ENCODE data around the gene RUFY4.

RUFY4 gene

DNA sequence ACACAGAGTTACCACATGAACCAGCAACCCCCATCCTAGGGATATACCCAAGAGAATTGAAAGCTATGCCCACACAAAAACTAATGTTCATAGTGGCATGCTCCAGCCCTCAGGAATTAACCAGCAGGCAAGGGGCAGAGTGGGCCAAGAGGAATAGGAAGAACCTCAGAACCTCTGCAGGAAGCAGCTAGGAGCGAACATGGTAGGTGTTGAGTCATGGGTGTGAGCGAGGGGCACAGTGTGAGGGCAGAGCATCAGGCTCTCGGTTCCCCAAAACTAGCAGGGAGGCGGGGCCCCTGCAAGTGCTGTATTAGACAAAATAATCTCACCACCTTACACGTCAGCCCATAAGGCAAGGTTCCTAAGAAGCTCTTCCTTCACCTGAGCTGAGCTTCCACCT, 5.6 kb upstream of the RUFY4 start:
- DNase-seq (ENCODE audit: low read depth in 2 of 2), result no peak

DNA sequence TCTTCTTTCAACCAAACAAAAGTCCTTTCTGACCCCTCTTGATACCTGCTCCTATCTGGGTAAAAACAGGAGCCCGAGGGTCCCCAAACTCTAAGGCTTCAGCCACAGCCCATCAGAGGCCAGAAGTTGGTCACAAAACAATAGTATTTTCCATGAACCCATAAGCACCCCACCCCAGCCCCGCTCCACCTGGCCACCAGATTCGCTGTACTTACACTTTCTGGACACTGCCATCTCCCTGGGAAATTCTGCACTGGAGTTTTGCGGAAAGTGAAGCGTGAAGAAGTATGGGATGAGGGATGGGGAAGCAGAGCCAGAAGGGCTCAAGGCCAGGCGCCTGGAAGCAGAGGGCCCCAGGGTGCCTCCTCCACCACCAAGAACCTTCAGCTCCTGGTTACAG, 5.2 kb upstream of the RUFY4 start:
- no peak for DNase-seq (ENCODE audit: low read depth in 2 of 2)

DNA sequence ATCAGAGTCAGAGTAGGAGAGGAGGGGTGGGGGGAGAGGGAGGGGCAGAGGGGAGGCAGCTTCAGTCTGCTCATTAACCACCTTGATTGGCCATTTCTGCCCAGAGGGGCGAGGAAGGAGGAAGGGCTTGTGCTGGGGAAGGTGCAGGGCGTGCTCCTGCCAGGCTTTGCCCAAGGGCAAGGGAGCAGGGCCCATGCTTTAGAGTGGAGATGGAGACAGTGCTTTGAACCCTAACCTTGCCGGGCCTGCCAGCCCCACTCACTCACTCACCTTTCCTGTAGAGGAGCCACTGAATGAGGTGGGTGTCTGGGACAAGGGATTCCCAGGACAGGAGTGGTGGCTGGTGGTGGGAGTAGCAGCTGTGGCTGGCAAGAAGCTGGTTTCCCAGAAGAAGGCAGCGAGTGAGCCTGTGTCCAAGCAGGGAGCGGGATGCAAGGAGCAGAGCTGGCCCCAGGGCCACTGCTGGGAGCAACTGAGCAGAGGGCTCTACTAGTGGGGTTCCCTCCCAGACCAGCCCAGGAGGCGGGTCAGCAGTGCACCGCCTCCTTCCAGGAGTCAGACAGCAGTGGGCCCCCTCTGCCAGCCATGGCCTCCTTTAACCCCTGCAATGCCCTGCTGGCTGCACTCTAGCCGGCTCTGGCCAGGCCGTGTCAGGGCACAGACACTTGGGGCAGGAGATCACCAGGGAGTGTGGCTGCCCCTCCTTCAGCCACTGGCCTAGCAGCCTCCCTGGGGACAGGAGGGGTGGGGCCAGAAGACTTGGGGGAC, 3.6 kb upstream of the RUFY4 start:
- no peak for DNase-seq (ENCODE audit: low read depth in 2 of 2)

- DNase-seq (ENCODE audit: low read depth in 2 of 2), result no peak
Measured at GRCh38 chr2:218066926-218067515, 2.0 kb upstream of the RUFY4 start.

DNA sequence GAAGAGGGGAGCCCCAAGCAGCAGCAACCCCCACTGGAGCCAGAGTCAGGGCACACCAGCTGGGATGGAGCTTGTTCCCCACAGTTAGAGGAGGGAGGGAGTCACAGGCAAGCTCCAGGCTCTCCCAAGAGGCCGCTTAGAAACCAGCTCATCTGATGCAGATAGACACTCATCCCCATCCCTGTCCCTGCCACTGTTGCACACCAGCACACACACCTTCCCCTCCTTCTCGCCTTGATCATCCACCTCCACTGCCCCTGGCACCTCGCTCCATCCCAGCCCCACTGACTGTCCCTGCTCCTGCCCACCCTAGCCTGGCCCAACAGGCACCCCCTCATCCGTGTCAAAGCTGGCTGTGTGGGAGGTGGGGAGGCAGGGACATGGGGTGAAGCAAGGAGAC, 1.5 kb upstream of the RUFY4 start:
- DNase-seq (ENCODE audit: low read depth in 2 of 2), result no peak

DNA sequence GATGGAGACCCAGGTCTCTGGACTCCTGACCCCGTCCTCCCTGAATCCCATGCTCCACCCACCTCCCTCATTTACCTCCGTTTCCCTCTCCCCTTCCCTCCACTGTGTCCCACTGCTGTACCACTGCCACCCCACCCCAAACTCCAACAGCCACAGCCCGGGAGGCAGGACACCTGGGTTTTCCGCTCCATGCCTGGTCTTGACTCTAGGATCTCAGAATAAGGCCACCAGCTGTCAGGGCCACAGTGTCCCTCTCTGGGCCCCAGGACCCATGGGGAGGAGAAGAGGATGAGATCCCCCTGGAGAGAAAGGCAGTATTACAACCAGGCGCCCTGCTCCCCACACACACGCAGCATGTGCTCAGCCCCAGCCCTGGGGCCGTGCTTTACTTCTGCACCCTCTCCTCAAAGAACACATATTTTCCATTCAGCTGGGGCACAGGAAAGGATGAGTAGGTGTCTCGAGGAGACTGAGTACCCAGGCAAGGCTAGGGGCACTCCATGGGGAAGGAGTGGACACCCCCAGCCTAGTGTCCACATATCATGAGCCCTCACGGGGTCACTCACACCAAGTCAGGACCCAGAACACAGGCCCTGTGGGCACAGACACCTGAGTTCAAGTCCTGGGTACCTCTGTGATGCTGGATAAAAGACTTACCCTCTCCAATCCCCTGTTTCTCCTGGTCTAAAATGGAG, 700 bp downstream of the RUFY4 start:
- DNase-seq (ENCODE audit: low read depth in 2 of 2), result no peak

DNA sequence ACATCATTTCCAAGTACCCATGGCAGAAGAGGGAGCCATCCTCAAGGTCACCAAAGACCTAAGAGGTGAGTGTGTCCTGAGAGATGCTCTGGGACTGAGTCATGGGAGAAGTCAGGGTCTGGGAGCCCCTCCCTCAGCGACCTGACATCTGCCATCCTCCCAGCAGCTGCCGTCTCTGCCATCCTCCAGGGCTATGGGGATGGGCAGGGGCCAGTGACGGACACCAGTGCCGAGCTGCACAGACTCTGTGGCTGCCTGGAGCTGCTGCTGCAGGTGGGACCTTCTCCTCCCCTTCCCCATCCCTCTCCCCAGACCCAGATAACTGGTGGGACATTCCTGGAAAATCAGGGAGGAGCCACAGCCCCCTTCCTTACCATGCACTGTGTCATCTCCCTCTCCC, 1.5 kb downstream of the RUFY4 start:
- no peak for DNase-seq (ENCODE audit: low read depth in 2 of 2)

GRCh38 chr2:218071218-218071937, 2.3 kb downstream of the RUFY4 start:
- no peak for DNase-seq (ENCODE audit: low read depth in 2 of 2)

DNA sequence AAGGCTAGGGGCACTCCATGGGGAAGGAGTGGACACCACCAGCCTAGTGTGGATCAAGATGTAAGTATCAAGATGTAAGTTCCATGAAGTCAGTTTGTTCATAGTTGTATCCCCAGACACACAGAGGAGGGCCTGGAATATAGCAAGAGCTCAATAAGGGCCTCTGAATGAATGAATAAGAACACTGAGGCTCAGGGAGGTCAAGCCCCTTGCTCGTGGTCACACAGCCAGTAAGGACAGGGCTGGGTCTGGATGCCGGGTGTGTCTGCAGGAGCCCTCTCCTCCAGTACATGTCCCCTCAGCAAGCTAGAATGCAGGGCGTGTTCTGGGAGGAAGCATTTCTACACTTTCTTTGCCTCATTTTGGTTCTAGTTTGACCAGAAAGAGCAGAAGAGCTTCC, 2.9 kb downstream of the RUFY4 start:
- no peak for DNase-seq (ENCODE audit: low read depth in 2 of 2)

- DNase-seq (ENCODE audit: low read depth in 2 of 2), result no peak
Measured at GRCh38 chr2:218072478-218073024, 3.5 kb downstream of the RUFY4 start.

GRCh38 chr2:218073185-218073584, 4.1 kb downstream of the RUFY4 start:
- DNase-seq (ENCODE audit: low read depth in 2 of 2), result no peak

DNA sequence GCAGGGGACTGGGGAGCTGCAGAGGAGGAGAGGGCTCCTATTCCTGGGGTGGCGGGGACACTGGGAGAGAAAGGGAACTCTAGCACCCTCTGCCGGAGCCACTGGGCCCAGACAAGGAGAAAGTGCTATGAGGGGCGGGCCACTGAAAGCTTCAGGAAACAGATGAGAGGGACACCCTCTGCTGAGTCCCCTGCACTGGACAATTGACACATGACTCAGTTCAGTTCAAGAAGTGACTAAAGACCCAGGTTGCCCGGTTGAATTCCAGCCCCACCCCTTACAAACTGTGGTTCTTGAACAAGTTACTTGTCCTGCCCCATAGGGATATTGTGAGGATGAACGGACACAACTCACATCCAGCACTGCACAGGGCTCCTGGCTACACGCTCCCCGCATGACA, 5.0 kb downstream of the RUFY4 start:
- no peak for DNase-seq (ENCODE audit: low read depth in 2 of 2)

DNA sequence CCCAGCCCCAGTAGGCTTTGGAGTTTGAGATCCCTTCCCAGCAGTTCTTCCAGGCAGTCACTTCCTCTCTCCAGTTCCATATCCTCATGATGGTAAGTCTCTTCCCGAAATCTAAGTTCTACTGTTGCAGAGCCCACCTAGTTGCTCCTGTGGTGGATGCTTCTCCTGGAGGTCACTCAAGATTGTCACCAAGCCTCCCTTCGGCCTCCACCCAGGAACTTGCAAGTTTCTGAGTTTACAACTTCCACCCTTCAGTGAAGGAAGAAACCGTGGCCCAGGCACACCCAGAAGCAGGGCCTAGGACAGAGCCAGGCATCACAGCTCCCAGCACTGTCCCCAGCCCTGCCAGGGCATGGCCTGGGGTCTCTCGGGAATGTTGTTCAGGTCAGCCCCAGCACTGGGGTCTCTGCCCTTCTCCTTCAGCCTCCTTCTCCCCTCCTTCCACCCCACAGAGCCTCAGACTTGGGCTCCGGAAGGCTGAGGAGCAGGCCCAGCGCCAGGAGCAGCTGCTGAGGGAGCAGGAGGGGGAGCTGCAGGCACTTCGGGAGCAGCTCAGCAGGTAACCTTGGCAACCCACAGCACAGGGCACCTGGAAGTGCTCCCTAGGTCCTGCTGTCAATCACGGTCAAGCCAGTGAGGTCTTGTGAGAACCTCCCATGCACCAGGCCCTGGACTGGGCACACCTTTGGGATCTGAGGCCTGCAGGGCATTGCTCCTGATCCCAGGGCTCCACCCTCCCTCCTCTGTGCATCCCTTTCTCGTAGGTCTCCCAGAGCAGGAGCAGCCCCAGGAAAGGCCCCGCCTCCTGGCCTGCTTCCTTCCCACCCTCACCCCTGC, 7.1 kb downstream of the RUFY4 start:
- no peak for DNase-seq (ENCODE audit: low read depth in 2 of 2)

GRCh38 chr2:218077464-218078216, 8.6 kb downstream of the RUFY4 start:
- no peak for DNase-seq (ENCODE audit: low read depth in 2 of 2)

GRCh38 chr2:218079943-218080913, 11.2 kb downstream of the RUFY4 start:
- DNase-seq (ENCODE audit: low read depth in 2 of 2), result no peak

GRCh38 chr2:218081063-218081462, 12.0 kb downstream of the RUFY4 start:
- DNase-seq (ENCODE audit: low read depth in 2 of 2), result no peak

DNA sequence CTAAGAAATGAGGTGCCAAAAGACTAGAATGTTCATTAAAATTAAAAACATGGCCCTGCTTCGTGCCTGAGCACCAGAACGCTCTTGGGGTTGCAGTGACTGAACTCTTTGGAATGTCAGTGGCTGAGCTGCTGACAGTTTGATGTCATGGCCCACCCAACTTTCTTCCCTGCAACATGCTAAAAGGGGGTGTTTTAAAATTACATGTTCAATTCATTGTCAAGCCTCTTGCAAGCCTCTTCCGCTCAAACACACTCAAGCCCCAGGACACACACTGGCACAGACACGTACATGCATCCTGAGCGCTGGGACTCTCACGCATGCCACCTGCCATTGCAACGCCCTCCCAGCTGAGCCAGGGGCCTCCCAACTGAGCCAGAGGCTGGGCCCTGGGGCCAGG, 12.6 kb downstream of the RUFY4 start:
- DNase-seq (ENCODE audit: low read depth in 2 of 2), result no peak

- DNase-seq (ENCODE audit: low read depth in 2 of 2), result no peak
Measured at GRCh38 chr2:218082586-218083351, 13.7 kb downstream of the RUFY4 start.

- no peak for DNase-seq (ENCODE audit: low read depth in 2 of 2)
Measured at GRCh38 chr2:218083352-218083676, 14.3 kb downstream of the RUFY4 start.
